K562 (cell line): Measurements from ENCODE around the gene GPR15. TPM values are rescaled to one million over a fixed set of nuclear protein-coding genes. Genes with fewer than 3 reads are reported as not detected.

Source experiments
- CHD1 ChIP-seq: fragments of 200-600 bp; sonication (generic); IDR thresholded peaks from one replicate; pipeline ENCODE4 v1.6.1; 2012; ENCODE audit warnings: mild to moderate bottlenecking, moderate library complexity, low read length, inconsistent platforms
- ELF1 ChIP-seq: fragments of 200-800 bp; sonication (Bioruptor generic); IDR thresholded peaks from 2 replicates; pipeline ENCODE4 v1.6.1; 2016; ENCODE audit warnings: missing genetic modification characterization, missing compliant biosample characterization
- ELF2 ChIP-seq: fragments of 250-450 bp; sonication (Bioruptor Pico); IDR thresholded peaks from 2 replicates; pipeline ENCODE4 v1.5.0; 2021; ENCODE audit warnings: mild to moderate bottlenecking
- ETV5 ChIP-seq: sonication (generic); formaldehyde crosslinking; IDR thresholded peaks from 2 replicates; pipeline ENCODE4 v1.4.0; 2020; ENCODE audit warnings: low read depth, mild to moderate bottlenecking, missing genetic modification reagents
- GTF2A2 ChIP-seq: IDR thresholded peaks from 2 replicates; pipeline ENCODE4 v1.6.1; 2016; ENCODE audit warnings: mild to moderate bottlenecking, missing genetic modification characterization, missing compliant biosample characterization
- HNRNPLL ChIP-seq: fragments of 200-400 bp; formaldehyde crosslinking; IDR thresholded peaks from 2 replicates; pipeline ENCODE4 v1.6.1; 2017; ENCODE audit warnings: low read length, low read depth, mild to moderate bottlenecking; ENCODE audit not compliant: poor library complexity, severe bottlenecking
- ILK ChIP-seq: fragments of 450-650 bp; IDR thresholded peaks from 2 replicates; pipeline ENCODE4 v1.6.1; 2016; ENCODE audit warnings: missing genetic modification characterization, low read depth, mild to moderate bottlenecking, missing compliant biosample characterization, moderate library complexity, borderline replicate concordance
- KAT8 ChIP-seq: fragments of 450-650 bp; IDR thresholded peaks from 2 replicates; pipeline ENCODE4 v1.6.1; 2016; ENCODE audit warnings: low read depth, mild to moderate bottlenecking
- KLF13 ChIP-seq: fragments of 450-650 bp; IDR thresholded peaks from 2 replicates; pipeline ENCODE4 v1.6.1; 2016; ENCODE audit warnings: missing genetic modification characterization, low read depth, mild to moderate bottlenecking, missing compliant biosample characterization, moderate library complexity, borderline replicate concordance
- SOX6 ChIP-seq: fragments of 450-650 bp; IDR thresholded peaks from 2 replicates; pipeline ENCODE4 v1.6.1; 2014; ENCODE audit warnings: mild to moderate bottlenecking
- TCF3 ChIP-seq: sonication (generic); formaldehyde crosslinking; IDR thresholded peaks from 2 replicates; pipeline ENCODE4 v1.4.0; 2020; ENCODE audit warnings: mild to moderate bottlenecking, missing genetic modification reagents
- U2AF2 ChIP-seq: fragments of 200-400 bp; formaldehyde crosslinking; optimal IDR thresholded peaks from 2 replicates; pipeline ENCODE3; 2017; ENCODE audit warnings: low read depth, mild to moderate bottlenecking, low read length
- ZNF398 ChIP-seq: fragments of 250-450 bp; sonication (Bioruptor Pico); IDR thresholded peaks from 2 replicates; pipeline ENCODE4 v1.8.0; 2021; ENCODE audit warnings: moderate library complexity, mild to moderate bottlenecking, inconsistent platforms
- ZNF561 ChIP-seq: fragments of 450-650 bp; formaldehyde crosslinking; conservative IDR thresholded peaks from 2 replicates; pipeline ENCODE4 v1.4.0; 2020; ENCODE audit warnings: mild to moderate bottlenecking, moderate library complexity
- polyA plus RNA-seq, 8 experiments: library from polyadenylated mRNA; depleted of rRNA in 4 of 8; stranded (reverse) in 5 of 8; unstranded in 3 of 8; fragments of >200 nt; fragmentation: Nextera tagmentation in 2 of 8; fragmentation: Illumina TruSeq in 1 of 8; extraction: Ambion mirVana in 2 of 8; extraction: Trizol in 1 of 8; gene quantifications; 2 replicates each; pipeline versions ENCODE4 v1.2.1 to v1.2.3, GENCODE V29; 2011 to 2014; ENCODE audit warnings: inconsistent platforms in 1 of 8, missing spikeins in 1 of 8
- total RNA-seq, 7 experiments: library from RNA; depleted of rRNA in 6 of 7; stranded (reverse); fragments of >200 nt in 6 of 7; fragmentation: Illumina TruSeq in 2 of 7; extraction: Trizol in 2 of 7; gene quantifications; 2 replicates each; pipeline versions ENCODE4 v1.2.1 to v1.2.3, GENCODE V29; 2011 to 2021; ENCODE audit warnings: low replicate concordance in 1 of 7
- TF ChIP-seq, protein P1 (sequence below), 2 experiments: fragments of 450-650 bp; formaldehyde crosslinking in 1 of 2; IDR thresholded peaks; 2 replicates each; pipeline versions ENCODE4 v1.4.0 to v1.6.1; 2014 to 2020; ENCODE audit warnings: mild to moderate bottlenecking in 2 of 2, borderline replicate concordance in 1 of 2, low read depth in 1 of 2
- TF ChIP-seq, protein P2 (sequence below): fragments of 450-650 bp; IDR thresholded peaks from 2 replicates; pipeline ENCODE4 v1.6.1; 2016; ENCODE audit warnings: antibody characterized with exemption

The GPR15 gene
- total and polyA plus RNA-seq, 9 of the 15 experiments (the other 6 are each of a cell fraction or from before 2014, with no cell fraction given), result 0.13 TPM; not detected in 8

DNA sequence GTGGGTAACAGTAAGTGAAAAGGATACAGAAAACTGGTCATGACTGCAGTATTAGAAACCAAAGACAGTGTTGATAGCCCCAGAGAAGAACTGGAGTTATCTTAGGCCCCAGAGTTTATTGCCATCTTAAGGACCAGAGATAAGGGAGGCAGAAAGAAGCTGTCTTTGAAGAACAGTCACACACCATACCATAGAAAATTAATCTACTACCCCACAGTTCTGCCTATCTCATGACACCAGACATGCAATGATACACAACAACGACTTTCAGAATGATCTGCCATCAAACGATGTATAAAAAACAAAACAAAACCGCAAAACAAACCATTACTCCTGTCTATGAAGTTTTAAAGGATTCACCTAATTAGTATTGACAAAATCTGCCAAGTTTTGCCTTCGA lies 52.0 kb downstream of the GPR15 start (continued):
- TF ChIP-seq ZNF561 (no peak), HNRNPLL (no peak), ILK (tag) (no peak), KAT8 (no peak), GTF2A2 (tag) (no peak), TCF3 (CRISPR knock-in tag) (peak; percentile 96), ETV5 (CRISPR knock-in tag) (no peak), ELF1 (no peak), ELF2 (no peak), U2AF2 (no peak), ZNF398 (CRISPR knock-in tag) (no peak), CHD1 (no peak), SOX6 (peak; percentile 98), KLF13 (tag) (no peak)
- TF ChIP-seq, protein P1, sequence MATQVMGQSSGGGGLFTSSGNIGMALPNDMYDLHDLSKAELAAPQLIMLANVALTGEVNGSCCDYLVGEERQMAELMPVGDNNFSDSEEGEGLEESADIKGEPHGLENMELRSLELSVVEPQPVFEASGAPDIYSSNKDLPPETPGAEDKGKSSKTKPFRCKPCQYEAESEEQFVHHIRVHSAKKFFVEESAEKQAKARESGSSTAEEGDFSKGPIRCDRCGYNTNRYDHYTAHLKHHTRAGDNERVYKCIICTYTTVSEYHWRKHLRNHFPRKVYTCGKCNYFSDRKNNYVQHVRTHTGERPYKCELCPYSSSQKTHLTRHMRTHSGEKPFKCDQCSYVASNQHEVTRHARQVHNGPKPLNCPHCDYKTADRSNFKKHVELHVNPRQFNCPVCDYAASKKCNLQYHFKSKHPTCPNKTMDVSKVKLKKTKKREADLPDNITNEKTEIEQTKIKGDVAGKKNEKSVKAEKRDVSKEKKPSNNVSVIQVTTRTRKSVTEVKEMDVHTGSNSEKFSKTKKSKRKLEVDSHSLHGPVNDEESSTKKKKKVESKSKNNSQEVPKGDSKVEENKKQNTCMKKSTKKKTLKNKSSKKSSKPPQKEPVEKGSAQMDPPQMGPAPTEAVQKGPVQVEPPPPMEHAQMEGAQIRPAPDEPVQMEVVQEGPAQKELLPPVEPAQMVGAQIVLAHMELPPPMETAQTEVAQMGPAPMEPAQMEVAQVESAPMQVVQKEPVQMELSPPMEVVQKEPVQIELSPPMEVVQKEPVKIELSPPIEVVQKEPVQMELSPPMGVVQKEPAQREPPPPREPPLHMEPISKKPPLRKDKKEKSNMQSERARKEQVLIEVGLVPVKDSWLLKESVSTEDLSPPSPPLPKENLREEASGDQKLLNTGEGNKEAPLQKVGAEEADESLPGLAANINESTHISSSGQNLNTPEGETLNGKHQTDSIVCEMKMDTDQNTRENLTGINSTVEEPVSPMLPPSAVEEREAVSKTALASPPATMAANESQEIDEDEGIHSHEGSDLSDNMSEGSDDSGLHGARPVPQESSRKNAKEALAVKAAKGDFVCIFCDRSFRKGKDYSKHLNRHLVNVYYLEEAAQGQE (IDR thresholded peaks at IDR 0.05; ENCODE audit: borderline replicate concordance), result 0 out of 2 replicates have a peak, but pooled peaks have one; percentile 13
- TF ChIP-seq, protein P1 (CRISPR knock-in tag; IDR thresholded peaks at IDR 0.05; ENCODE audit: low read depth), result no peak
- TF ChIP-seq, protein P2, sequence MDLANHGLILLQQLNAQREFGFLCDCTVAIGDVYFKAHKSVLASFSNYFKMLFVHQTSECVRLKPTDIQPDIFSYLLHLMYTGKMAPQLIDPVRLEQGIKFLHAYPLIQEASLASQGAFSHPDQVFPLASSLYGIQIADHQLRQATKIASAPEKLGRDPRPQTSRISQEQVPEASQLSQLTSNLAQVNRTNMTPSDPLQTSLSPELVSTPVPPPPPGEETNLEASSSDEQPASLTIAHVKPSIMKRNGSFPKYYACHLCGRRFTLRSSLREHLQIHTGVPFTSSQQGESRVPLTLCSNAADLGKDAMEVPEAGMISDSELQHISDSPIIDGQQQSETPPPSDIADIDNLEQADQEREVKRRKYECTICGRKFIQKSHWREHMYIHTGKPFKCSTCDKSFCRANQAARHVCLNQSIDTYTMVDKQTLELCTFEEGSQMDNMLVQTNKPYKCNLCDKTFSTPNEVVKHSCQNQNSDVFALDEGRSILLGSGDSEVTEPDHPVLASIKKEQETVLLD, result peak; percentile 70; the same call in 1 of the 2 replicates
